ENCODE measurements around the gene KLHL12.

GRCh38 chr1:202953392-202953791 is 26.4 kb upstream of the KLHL12 start:
- TF ChIP-seq, protein P1, sequence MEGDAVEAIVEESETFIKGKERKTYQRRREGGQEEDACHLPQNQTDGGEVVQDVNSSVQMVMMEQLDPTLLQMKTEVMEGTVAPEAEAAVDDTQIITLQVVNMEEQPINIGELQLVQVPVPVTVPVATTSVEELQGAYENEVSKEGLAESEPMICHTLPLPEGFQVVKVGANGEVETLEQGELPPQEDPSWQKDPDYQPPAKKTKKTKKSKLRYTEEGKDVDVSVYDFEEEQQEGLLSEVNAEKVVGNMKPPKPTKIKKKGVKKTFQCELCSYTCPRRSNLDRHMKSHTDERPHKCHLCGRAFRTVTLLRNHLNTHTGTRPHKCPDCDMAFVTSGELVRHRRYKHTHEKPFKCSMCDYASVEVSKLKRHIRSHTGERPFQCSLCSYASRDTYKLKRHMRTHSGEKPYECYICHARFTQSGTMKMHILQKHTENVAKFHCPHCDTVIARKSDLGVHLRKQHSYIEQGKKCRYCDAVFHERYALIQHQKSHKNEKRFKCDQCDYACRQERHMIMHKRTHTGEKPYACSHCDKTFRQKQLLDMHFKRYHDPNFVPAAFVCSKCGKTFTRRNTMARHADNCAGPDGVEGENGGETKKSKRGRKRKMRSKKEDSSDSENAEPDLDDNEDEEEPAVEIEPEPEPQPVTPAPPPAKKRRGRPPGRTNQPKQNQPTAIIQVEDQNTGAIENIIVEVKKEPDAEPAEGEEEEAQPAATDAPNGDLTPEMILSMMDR (conservative IDR thresholded peaks at IDR 0.05): no peak
- TF ChIP-seq EZH2 (IDR thresholded peaks at IDR 0.05; ENCODE audit: low read depth): no peak

Data from PC-9 (cell line).